Measurements from ENCODE around the gene WDR64.
"Not testable (repeated sequence)": the region's sequence is repeated elsewhere in the genome, so short reads cannot be mapped to it uniquely, and the experiment has no call there.

Gene WDR64

GRCh38 chr1:241659016-241659415 is 6.9 kb downstream of the WDR64 start:
- not testable (repeated sequence) for DNase-seq

- DNase-seq: no peak
Observed at GRCh38 chr1:241660424-241660972, 8.4 kb downstream of the WDR64 start.

GRCh38 chr1:241666419-241666818 is 14.3 kb downstream of the WDR64 start:
- DNase-seq: no peak

- DNase-seq: no peak
Observed at GRCh38 chr1:241672301-241672700, 20.2 kb downstream of the WDR64 start.

GRCh38 chr1:241674805-241675384 is 22.8 kb downstream of the WDR64 start:
- no peak for DNase-seq

- DNase-seq: no peak
Observed at GRCh38 chr1:241675983-241676382, 23.9 kb downstream of the WDR64 start.

- DNase-seq: peak; percentile 69
Observed at GRCh38 chr1:241677201-241677600, 25.1 kb downstream of the WDR64 start.

- no peak for DNase-seq
Observed at GRCh38 chr1:241678536-241678935, 26.5 kb downstream of the WDR64 start.

GRCh38 chr1:241679404-241679803 is 27.3 kb downstream of the WDR64 start:
- no peak for DNase-seq

- DNase-seq: no peak
Observed at GRCh38 chr1:241679961-241680360, 27.9 kb downstream of the WDR64 start.

- DNase-seq: not testable (repeated sequence)
Observed at GRCh38 chr1:241681861-241682448, 29.9 kb downstream of the WDR64 start.

GRCh38 chr1:241682921-241683320 is 30.8 kb downstream of the WDR64 start:
- no peak for DNase-seq

- no peak for DNase-seq
Observed at GRCh38 chr1:241684108-241684507, 32.0 kb downstream of the WDR64 start.

GRCh38 chr1:241688940-241689368 is 36.9 kb downstream of the WDR64 start:
- no peak for DNase-seq

GRCh38 chr1:241695246-241696171 is 43.4 kb downstream of the WDR64 start:
- no peak for DNase-seq

- DNase-seq: no peak
Observed at GRCh38 chr1:241696172-241696814, 44.2 kb downstream of the WDR64 start.

GRCh38 chr1:241696815-241697639 is 44.9 kb downstream of the WDR64 start:
- no peak for DNase-seq

GRCh38 chr1:241697640-241698018 is 45.5 kb downstream of the WDR64 start:
- DNase-seq: no peak

GRCh38 chr1:241698177-241698576 is 46.1 kb downstream of the WDR64 start:
- no peak for DNase-seq

GRCh38 chr1:241701483-241702295 is 49.6 kb downstream of the WDR64 start:
- DNase-seq: no peak
